D341Med (cell line): ENCODE measurements around the gene FARP1.
A peak's percentile ranks its signal among the peaks of the same experiment; 100 is the strongest.

Experiments
- DNase-seq: peaks from one replicate; pipeline ENCODE4 v3.0.0; 2012; ENCODE audit warnings: low spot score

Gene FARP1

DNA sequence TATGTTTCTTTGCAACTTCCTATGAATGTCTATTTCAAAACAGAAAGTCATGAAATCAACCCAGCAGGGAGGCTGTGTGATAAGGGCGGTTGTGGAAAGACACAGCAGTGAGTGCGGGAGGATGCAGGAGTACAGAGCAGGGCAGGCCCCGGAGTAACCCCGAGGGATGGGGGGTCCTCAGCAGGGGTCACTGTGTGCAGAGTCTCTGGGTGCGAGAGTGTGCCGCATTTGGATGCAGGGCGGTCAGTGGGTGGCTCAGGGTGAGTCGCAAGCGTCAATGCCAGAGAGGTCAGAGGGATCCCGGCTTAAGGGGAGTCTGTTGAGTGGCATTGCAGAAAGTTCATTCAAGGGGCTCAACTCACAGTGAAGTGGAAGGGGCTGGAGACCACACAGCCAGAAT, 286.2 kb downstream of the FARP1 start:
- DNase-seq = no peak

DNA sequence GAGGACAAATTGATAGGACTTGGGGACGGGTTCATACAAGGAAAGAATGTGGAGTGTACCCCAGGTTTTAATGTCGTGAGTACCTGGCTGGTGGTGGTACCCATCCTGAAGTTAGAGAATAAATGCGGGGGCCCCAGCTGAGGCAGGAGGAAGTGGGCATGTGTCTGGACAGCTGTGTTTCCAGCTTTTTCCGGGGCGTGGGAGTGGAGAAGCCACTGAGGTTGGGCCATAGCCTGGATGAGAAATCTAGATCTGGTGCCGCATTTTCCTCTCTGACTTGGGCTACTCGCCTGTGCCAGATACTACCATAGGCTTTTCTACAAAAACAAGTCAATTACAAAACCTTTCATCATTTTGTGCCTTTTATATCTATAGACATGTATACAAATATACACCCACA, 286.6 kb downstream of the FARP1 start:
- DNase-seq = no peak

DNA sequence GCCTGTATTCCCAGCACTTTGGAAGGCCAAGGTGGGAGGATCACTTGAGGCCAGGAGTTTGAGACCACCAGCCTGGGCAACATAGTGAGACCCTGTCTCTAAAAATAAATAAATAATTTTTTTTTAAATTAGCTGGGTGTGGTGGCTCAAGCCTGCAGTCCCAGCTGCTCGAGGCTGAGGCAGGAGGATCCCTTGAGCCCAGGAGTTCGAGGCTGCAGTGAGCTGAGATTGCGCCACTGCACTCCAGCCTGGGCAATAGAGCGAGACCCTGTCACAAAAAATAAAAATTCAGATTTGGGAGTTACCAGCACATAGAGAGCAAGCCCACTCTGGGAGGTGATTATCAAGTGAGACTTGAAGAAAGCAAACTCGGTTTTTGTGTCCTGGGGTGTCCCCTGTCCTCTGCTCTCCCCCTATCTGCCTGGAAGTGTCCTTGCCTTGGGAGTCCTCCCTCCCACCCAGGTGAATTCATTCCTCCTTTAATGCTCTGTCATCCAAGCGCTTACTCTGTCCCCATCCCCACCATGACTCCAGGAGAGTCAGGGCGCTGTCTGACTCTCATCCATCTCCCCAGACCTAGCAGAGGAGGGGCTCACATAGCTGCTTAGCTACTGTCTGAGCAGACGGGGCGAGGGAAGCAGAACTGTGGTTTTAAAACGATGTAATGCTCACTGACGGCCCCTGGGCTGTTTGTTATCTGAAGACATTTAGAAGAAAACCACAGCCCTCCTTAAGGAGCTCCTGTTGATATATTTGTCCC, 287.3 kb downstream of the FARP1 start:
- DNase-seq = no peak

DNA sequence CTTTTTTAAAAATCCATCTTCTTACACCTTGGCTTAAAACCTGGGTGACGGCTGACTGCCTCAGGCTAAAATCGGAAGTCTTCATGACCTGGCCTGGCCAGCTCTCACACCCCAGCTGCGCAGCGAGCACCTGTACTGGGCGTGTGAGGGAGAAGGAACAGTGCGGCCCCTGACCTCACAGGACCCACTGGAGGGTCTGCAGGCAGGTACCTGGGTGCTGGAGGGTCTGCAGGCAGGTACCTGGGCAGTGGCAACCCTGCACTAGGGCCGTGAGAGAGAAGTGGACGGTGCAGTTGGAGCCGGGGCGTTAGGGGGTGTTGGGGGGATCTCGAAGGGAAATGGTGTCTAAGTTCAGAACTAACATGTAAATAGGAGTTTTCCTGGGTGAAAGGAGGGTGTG, 289.7 kb downstream of the FARP1 start:
- DNase-seq = no peak

- DNase-seq = no peak
These were observed 290.8 kb downstream of the FARP1 start for GRCh38 chr13:98433654-98434053.

GRCh38 chr13:98434060-98434459, 291.2 kb downstream of the FARP1 start:
- no peak for DNase-seq

GRCh38 chr13:98435376-98435775, 292.5 kb downstream of the FARP1 start:
- DNase-seq = no peak

DNA sequence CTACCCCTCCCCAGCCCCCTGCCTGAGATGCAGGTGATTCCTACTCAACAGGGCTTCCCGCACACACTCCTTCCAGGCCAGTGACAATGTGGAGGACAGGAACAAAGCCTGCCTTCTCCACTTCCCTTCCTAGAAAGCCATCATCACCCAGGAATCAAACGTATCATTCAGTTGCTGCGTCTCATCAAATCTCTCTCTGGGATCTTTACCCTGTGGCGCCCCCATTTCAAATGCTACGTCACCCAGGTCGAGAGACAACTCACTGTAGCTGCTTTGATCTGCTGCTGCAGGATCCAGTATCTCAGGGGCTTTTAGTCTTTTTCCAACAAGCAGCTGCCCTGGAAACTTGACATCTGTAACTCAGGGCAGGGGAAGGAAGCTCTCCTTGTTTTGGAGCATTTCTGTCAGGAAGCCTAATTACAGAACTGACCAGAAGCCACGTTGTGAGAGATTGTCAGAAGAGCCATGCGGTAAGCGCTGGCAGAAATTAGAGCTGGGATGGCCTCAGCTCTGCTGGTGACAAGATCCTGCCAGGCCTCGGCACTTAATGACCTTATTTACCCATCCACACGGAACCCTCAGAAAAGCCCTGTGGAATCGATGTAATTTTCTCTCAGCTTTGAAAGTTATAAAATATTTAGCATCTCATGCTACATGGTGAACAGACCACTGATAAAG, 293.5 kb downstream of the FARP1 start:
- DNase-seq = no peak

- DNase-seq = no peak
These were observed 295.6 kb downstream of the FARP1 start for GRCh38 chr13:98438246-98439125.

DNA sequence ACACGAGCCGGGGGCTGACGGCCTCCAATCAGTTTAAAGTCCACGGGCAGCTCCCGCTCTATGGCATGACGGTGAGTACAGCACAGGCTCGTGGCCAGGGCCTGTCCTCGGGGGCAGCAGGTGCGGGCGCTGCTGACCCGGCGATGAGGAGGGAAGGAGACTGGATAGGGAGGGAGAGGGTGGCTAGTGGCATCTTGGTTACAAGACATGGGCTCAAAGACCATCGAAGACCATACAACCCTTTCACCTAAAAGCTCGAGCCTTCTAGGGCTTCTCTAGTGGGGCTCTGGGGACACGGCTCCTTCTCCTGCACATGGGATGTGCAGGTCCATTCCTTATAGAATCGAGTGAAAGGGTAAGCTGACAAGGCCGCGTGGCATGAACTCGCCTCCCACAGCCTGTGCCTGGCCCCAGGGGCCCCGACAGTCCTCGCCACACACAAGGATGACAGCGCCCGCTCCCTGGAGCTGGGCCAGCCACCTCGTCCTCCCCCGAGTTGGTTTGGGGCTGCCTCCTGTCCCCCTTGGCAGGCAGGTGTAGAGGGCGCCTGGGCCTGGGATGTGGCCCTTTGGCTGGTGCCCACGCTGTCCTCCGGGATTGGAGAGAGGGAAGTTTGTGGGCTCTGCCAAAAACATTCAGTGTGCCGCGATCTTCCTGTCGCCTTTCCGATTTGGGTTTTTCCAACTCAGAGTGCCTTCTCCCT, 296.4 kb downstream of the FARP1 start:
- DNase-seq = no peak

GRCh38 chr13:98439896-98440295, 297.0 kb downstream of the FARP1 start:
- no peak for DNase-seq

DNA sequence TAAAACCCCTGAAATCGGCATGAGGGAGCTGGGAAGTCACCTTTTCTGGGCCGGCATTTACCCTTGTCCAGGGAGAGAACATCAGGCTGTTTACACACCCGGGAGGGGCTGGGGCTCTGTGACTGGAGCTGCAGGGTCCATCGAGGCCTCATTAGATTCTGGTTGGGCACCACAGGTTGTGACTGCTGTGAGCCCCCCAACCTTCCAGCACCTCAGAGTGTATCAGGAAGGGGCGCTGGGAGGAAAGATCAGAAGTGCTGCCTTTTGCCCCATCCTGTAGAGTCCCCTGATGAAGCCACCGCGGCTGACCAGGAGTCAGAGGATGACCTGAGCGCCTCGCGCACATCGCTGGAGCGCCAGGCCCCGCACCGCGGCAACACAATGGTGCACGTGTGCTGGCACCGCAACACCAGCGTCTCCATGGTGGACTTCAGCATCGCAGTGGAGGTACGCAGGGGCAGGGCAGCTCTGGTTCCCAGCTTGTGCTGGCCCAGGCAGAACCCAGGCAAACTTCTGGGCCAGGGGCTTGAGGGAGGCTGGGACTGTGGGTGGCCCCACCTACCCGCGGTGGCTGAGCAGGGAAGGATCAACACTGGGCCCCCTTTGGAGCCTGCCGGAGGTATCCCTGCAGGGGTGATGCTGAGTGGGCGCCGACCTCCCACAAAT, 297.6 kb downstream of the FARP1 start:
- DNase-seq = no peak

GRCh38 chr13:98441056-98441676, 298.3 kb downstream of the FARP1 start:
- DNase-seq = no peak

DNA sequence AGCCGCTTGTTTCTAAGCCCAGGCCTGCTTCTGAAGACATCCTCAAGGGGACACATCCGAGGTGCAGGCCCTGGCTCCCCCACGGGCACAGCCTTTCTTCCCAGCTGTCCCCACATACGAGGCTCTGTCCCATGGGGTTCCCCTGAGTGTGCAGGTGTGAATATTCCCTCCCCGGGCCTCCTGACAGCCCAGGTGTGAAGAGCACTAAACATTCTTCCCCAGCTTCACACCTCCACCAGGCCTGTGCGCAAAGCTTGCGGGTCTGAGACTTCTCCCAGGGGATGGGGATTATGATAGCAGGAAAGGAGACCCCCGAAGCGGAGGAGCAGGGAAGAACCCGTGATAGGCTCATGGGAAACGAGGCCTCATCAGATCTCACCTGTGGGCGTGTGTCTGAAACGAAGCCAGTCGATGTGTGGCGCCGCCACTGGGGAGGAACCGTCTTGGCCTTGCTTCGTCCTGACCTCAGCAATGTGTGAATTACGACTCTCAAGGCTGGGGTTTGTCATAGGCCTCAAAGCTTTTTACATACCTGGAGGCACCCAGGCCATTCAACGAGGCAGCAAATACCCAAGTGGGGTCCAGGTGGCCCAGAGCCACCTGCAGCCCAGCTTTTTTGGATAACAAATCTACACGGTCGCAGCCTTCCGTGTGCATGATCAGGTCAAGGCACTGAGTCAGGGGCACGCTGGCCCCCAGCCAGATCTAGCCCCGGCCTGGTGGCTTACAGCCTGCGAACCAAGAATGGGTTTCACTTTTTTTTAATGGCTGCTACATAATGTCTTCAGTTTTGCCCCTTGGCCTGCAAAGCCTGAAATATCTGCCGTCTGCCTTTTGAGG, 299.7 kb downstream of the FARP1 start:
- no peak for DNase-seq

DNA sequence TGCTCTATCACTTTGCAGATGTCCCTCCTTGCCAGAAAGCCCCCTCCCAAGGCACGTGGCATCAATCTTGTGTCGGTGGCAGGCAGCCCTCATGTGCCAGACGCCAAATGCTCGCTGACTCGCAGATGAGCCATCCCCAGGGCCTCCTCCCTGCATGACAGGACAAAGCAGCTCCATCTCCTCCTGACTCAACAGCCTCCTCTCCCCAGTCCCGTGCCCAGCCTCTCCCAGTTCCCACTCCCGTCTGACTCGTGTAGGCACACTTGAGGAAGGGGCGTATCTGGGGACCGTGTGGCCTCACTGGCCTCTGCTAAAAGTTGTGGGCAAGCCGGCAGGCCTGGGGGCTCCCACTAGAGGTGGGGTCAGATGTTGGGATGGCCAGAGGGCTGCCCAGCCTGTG, 300.4 kb downstream of the FARP1 start:
- DNase-seq = no peak

DNA sequence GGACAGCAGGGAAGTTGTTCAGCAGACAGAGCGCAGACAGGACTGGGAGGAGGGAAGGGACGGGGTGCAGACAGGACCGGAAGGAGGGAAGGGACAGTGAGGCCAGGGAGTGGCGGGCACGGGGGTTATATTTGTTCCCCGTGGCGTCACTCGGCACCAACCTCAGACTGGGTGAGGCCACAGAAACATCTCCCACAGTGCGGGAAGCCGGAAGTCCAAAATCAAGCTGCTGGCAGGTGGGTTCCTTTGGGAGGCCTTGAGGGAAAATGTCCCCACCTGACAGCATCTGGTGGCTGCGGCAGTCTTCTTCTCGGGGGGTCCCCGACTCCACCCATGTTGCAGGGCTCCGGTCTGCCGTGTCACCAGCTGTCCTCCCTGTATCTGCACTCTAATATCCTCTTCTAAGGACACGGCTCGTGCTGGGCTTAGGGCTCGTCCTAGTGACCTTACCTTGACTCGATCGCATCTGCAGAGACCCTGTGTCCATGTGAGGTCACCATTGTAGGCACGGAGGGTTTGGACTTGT, 301.0 kb downstream of the FARP1 start:
- no peak for DNase-seq

DNA sequence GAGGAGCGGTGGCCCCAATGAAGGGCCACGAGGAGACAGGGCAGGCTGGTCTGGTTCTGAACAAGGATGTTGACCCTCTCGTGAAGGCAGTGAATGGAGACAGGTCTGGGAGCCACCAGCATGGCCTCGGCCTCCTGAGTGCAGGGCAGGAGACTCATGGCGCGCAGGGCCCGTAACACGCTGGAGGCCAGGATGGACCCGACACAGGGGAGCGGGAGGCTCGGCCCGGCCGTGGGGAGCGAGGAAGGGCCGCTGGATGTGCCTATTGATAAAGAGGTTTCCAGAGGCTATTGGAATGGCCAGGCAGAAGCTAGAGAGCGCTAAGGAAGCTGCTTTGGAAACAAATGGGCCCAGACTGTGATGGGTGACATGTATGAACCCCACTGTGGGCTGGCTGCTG, 301.5 kb downstream of the FARP1 start:
- no peak for DNase-seq

DNA sequence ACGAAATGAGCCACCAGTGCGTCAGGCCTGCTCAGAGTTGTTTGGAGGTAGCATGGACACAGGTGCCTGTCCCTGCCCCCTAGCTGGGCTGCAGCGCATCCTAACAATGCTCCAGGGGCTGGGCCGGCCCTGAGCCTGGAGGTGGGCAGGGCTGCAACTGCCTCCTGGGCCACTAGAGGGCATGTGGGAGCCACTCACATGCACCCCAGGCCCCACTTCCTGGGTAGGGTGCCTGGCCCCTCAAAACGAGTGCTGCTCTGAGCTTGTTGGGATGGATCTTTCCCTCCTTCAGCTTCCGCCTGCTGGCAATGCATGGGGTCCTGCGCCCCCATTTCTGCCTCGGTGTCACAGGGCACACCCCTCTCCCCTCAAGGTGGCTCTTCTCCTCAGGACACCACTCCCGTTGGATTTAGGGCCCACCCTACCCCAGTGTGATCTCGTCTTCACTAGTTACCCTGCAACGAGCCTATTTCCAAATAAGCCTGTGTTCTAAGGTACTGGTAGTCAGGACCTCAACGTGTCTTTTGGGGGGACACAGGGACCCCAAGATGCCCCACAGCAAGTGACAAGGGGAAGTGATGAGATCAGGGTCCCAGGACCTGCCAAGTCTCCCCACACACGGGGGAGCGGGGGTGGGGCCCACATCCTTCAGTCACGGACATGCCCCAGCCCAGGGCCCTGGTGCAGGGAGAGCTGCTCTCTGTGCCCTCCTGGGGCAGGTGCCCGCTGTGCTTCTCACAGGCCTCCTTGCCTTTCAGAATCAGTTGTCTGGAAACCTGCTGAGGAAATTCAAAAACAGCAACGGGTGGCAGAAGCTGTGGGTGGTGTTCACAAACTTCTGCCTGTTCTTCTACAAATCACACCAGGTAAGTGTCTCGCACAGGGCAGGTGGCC, 302.7 kb downstream of the FARP1 start:
- peak; percentile 90 for DNase-seq

DNA sequence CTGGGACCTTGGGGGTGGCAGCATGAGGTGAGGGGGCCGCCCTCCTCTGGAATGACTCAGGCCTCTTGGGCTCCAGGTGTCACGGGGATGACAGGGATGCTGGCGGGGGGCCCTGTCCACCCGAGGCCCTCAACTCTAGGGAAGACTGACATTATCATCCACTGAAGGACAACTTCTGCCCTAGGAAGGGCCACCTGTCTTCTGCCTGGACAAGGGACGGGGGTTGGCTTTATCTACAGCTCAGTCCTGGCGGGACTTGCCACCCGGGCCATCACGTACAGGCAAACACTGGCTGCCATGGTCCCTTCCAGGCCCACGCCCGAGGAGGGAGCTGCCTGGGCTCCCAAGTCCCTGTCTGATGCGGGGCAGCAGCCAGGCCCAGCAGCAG, 303.3 kb downstream of the FARP1 start:
- no peak for DNase-seq
